NCI-H187 (cell line): ENCODE results near the gene CNPPD1.

Experiments
- DNase-seq, 2 experiments: peaks; one replicate each; lab custom pipeline; 2025; lab: John Stamatoyannopoulos, UW

CNPPD1 gene

DNA sequence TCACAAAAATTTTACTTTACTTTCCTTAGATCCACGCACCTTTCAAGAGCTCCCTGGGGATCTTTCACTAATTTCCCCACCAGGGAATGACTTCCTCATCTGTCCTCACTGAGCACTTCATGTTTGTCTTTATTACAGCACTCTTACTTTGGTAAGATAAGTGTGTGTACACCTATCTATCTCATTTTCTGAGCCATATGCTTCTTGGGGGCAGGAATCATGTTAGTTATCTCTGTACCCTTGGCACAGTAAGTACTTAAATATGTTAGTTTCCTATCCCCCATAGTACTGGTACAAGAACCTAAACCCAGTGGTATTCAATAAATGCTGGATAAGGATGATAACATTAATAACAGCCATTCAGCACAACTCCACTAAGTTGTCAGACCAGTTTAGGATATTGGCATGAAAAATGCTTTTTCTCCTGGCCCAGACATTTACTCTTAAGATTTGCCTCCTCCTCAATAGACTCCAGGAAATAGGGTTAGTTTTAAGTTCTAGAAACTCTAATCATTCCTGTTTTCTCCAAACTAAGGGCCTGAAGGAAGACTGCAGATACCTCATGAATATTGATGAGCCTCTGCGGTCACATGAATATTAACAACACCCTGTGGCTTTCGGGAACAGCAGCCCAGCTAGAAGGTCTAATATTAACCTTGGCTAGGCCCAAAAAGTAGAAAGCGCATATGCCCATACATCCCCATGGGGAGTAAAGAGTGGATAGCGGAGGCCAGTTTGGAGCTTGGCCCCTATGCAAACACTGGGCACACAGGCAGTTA lies 54.3 kb downstream of the CNPPD1 start:
- no peak for DNase-seq
